AG09319 (cell line): ENCODE results near the gene PTPN6.
A peak's percentile ranks its signal among the peaks of the same experiment; 100 is the strongest.

Source experiments
- DNase-seq: peaks from one replicate; pipeline ENCODE4 v3.0.0-alpha.2; 2010; ENCODE audit warnings: low read depth; ENCODE audit errors: extremely low read depth
- CTCF ChIP-seq: IDR thresholded peaks from 2 replicates; pipeline ENCODE4 v1.5.1; 2011; ENCODE audit warnings: low read depth, mild to moderate bottlenecking, inconsistent platforms, low read length, moderate library complexity

PTPN6 gene

GRCh38 chr12:6925540-6926279 is 25.4 kb upstream of the PTPN6 start:
- peak; percentile 64 for DNase-seq
- no peak for TF ChIP-seq CTCF

- peak; percentile 67 for DNase-seq
- TF ChIP-seq CTCF: no peak
These were observed 23.7 kb upstream of the PTPN6 start, which contains the start of gene ATN1 for GRCh38 chr12:6927379-6928021. Gene ATN1, plus strand, starts transcription at chr12:6927959. Its CDS starts 6,043 bp downstream, at chr12:6934002.

DNA sequence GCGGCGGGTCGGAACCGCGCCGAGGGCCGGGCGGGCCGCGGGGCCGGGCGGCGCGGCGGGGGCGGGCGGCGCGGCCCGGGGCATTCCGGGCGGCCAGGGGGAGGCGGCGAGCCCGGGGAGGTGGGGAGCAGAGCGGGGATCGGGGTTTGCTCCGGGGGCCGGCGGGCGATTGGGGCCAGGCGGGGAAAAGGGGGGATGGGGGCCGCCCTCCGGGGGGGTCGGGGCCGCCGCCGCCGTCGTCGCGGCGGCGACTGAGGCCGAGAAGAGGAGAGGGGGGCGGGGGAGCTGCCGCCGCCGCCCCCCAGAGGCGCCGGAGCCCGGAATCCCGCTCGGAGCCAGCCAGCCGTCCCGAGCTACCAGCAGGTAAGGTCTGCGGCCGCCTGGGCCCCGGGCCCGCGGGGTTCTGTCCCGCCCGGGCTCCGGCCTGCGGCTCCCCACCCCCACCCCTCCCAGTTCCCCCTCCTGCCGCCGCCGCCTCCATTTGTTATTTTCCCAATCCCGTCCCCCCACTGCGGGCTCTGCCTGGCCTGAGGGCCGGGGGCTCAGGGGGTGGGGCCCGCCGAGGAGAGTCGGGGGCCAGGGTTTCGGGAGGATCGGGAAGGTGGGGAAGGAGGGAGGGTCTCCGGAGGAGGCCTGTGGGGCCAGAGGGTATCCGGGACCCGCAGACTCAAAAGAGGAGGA is 23.0 kb upstream of the PTPN6 start:
- DNase-seq: no peak

DNA sequence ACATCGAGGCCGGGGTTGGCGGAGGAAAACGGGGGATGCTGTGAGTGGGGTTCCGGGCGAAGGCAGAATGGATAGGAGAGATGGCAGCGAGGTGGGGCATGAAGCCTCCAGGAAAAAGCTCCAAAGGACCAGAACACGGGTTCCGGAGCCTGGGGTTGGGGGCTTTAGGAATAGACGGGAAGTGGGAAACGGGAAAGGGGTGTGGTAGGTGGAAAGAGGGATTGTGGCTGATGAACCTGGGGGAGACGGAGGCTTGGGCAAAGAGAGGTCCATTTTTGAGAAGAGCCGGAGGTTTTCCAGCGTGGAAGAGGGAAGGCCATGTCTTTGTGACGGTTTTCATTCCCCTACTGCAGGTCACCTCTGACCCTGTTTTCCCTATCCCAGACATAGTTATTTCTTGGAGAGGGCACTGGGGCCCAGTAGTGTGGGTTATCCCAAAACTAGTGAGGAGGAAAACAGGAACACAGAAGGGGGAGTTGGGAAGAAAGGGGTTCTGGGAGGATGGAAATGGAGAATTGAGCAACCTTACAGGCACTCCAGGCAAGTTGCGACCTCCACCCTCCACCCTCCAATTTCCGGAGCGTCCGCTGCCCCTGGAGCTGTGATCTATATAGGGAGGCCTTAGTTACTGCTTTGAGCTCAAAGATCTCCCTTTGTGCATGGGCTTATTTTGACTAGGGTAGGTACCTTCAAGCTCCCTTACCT is 22.3 kb upstream of the PTPN6 start:
- TF ChIP-seq CTCF: no peak
- DNase-seq: no peak

More for the DNA sequence above, 23.0 kb upstream of the PTPN6 start:
- no peak for TF ChIP-seq CTCF

GRCh38 chr12:6929466-6930452 is 21.4 kb upstream of the PTPN6 start:
- TF ChIP-seq CTCF: no peak
- DNase-seq: no peak

- no peak for DNase-seq
- TF ChIP-seq CTCF: no peak
These were observed 18.4 kb upstream of the PTPN6 start for GRCh38 chr12:6932766-6933165.
